ENCODE data around the gene GNAI2.
"Not testable (repeated sequence)": the region's sequence is repeated elsewhere in the genome, so short reads cannot be mapped to it uniquely, and the experiment has no call there.

GRCh38 chr3:50244813-50245212 is 8.8 kb downstream of the GNAI2 start:
- not testable (repeated sequence) for TF ChIP-seq CTCF (IDR thresholded peaks at IDR 0.05; ENCODE audit: low read depth, low read length, poor library complexity, severe bottlenecking); EZH2phosphoT487 (IDR thresholded peaks at IDR 0.05; ENCODE audit: borderline replicate concordance, low read length)
